ENCODE measurements around the gene TENM3. TPM values are rescaled to one million over a fixed set of nuclear protein-coding genes. Genes with fewer than 3 reads are reported as not detected.

Gene TENM3
- total RNA-seq, 1 donor from 2014 or later: 11.0 TPM

GRCh38 chr4:182276210-182277109 is 33.3 kb downstream of the TENM3 start:
- Histone ChIP-seq H3K36me3 (no peaks in the 10 kb centered on the region), H3K4me3 (no peak overlapping the region), H3K9me3 (no peaks in the 10 kb centered on the region), H3K4me1 (no peaks in the 10 kb centered on the region), H3K27me3 (no peaks in the 10 kb centered on the region), H3K27ac (no peak overlapping the region)
- no peak for DNase-seq (ENCODE audit: extremely low spot score in 2 of 2)
- intact Hi-C loops (cut with DNase I): no loop called here
- TF ChIP-seq POLR2A (IDR thresholded peaks at IDR 0.05) (no peak), POLR2AphosphoS5 (IDR thresholded peaks at IDR 0.05; ENCODE audit: insufficient read depth in 1 of 2, low read depth in 1 of 2) (no peak)

- no peaks in the 10 kb centered on the region for H3K36me3 ChIP-seq
- intact Hi-C loops (cut with DNase I): no loop called here
Observed at GRCh38 chr4:182277377-182277776, 34.2 kb downstream of the TENM3 start.

GRCh38 chr4:182278729-182279128 is 35.5 kb downstream of the TENM3 start:
- DNase-seq (ENCODE audit: extremely low spot score in 2 of 2): no peak
- Histone ChIP-seq H3K36me3 (no peaks in the 10 kb centered on the region), H3K9me3 (no peaks in the 10 kb centered on the region), H3K27ac (no peak overlapping the region), H3K4me1 (no peaks in the 10 kb centered on the region), H3K4me3 (no peak overlapping the region), H3K27me3 (no peaks in the 10 kb centered on the region)
- intact Hi-C loops (cut with DNase I): no loop called here
- no peak for TF ChIP-seq POLR2AphosphoS5 (IDR thresholded peaks at IDR 0.05; ENCODE audit: insufficient read depth in 1 of 2, low read depth in 1 of 2)
- TF ChIP-seq POLR2A (IDR thresholded peaks at IDR 0.05): no peak
- TF ChIP-seq CTCF (IDR thresholded peaks at IDR 0.05): no peak

More at GRCh38 chr4:182277377-182277776, 34.2 kb downstream of the TENM3 start:
- H3K4me3 ChIP-seq: no peak overlapping the region
- H3K4me1 ChIP-seq: no peaks in the 10 kb centered on the region
- H3K27ac ChIP-seq: no peak overlapping the region
- H3K9me3 ChIP-seq: no peaks in the 10 kb centered on the region
- TF ChIP-seq POLR2A (IDR thresholded peaks at IDR 0.05): no peak
- no peak for TF ChIP-seq POLR2AphosphoS5 (IDR thresholded peaks at IDR 0.05; ENCODE audit: insufficient read depth in 1 of 2, low read depth in 1 of 2)
- no peak for TF ChIP-seq CTCF (IDR thresholded peaks at IDR 0.05)
- H3K27me3 ChIP-seq: no peaks in the 10 kb centered on the region
- no peak for DNase-seq (ENCODE audit: extremely low spot score in 2 of 2)

- no peaks in the 10 kb centered on the region for H3K36me3 ChIP-seq
- H3K9me3 ChIP-seq: no peaks in the 10 kb centered on the region
- no peak for DNase-seq (ENCODE audit: extremely low spot score in 2 of 2)
- no peaks in the 10 kb centered on the region for H3K4me1 ChIP-seq
- no peaks in the 10 kb centered on the region for H3K27me3 ChIP-seq
- intact Hi-C loops (cut with DNase I): no loop called here
- TF ChIP-seq POLR2A (IDR thresholded peaks at IDR 0.05): no peak
- TF ChIP-seq POLR2AphosphoS5 (IDR thresholded peaks at IDR 0.05; ENCODE audit: insufficient read depth in 1 of 2, low read depth in 1 of 2): no peak
- TF ChIP-seq CTCF (IDR thresholded peaks at IDR 0.05): no peak
- no peak overlapping the region for H3K4me3 ChIP-seq
- no peak overlapping the region for H3K27ac ChIP-seq
Observed at GRCh38 chr4:182280436-182281111, 37.4 kb downstream of the TENM3 start.

GRCh38 chr4:182286035-182286434 is 42.8 kb downstream of the TENM3 start:
- TF ChIP-seq CTCF (IDR thresholded peaks at IDR 0.05) (no peak), POLR2AphosphoS5 (IDR thresholded peaks at IDR 0.05; ENCODE audit: insufficient read depth in 1 of 2, low read depth in 1 of 2) (no peak), POLR2A (IDR thresholded peaks at IDR 0.05) (no peak)
- no peak for DNase-seq (ENCODE audit: extremely low spot score in 2 of 2)

More at GRCh38 chr4:182286035-182286434, 42.8 kb downstream of the TENM3 start:
- no peak overlapping the region for H3K27ac ChIP-seq
- H3K36me3 ChIP-seq: no peaks in the 10 kb centered on the region
- H3K9me3 ChIP-seq: no peaks in the 10 kb centered on the region
- no peaks in the 10 kb centered on the region for H3K27me3 ChIP-seq
- intact Hi-C loops (cut with DNase I): no loop called here
- no peak overlapping the region for H3K4me3 ChIP-seq
- H3K4me1 ChIP-seq: no peaks in the 10 kb centered on the region

Measured in vagina (tissue), 2 donors.